Stimulated activated CD8-positive, alpha-beta memory T cell treated with anti-CD3 and anti-CD28 coated beads, Interleukin-12 subunit alpha, Interleukin-12 subunit beta, amount 100 ng/mL, for 4 hours (primary cell): ENCODE results near the gene NUDT22.

Source experiments
- DNase-seq: peaks from one replicate; pipeline ENCODE4 v3.0.0-alpha.2; 2020; ENCODE audit warnings: low read depth

NUDT22 gene, protein sequence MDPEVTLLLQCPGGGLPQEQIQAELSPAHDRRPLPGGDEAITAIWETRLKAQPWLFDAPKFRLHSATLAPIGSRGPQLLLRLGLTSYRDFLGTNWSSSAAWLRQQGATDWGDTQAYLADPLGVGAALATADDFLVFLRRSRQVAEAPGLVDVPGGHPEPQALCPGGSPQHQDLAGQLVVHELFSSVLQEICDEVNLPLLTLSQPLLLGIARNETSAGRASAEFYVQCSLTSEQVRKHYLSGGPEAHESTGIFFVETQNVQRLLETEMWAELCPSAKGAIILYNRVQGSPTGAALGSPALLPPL

DNA sequence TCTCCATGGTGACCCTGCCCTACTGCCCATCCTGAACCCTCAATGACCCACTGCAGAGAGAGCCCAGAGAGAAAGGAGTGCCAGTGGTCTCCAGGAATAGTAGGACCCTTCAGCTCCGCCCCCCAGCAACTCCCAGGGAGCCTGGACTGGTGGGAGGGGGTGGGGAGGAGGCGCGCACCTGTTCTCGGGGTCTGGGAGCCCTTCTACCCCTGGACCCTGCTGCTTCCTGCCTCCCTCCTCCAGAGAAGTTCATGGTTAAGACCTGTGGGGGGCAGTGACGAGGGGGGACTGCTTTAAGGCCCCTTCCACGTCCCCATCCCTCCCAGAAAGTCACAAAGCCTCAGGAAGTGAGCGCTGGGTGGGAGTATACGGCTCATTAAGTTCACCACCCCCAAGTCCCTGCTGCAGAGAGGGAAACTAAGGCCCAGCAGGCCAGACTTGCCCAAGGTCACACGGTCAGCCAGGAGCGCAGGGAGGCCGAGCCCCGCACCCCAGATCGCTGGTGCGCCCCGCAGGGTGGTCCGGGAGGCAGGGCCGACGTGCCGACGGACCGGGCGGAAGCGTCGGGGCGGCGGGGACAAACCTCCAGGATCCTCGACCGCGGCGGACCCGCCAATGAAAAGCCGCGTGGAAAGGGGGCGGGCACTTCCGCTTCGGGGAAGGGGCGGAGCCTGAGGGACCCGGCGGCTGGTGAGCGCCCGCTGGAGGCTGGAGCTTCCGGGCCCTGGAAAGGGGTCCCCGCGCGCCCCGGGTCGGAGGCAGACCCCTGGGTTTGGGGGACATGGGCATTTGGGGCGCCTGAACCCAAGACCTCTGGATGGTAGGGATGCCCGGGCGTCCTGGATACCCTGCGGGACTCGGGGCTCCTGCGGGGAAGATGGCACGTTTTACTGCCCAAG lies at the start of gene NUDT22, which contains the start of gene TRPT1:
Gene NUDT22 (plus strand): TSS at position 667 of the 899 bp plus-strand sequence. CDS start 379 bp downstream, outside the sequence.
Gene TRPT1 (minus strand): TSS at position 579 of the 899 bp plus-strand sequence. CDS start 326 bp downstream, at position 253.
- peak; percentile 90 for DNase-seq

DNA sequence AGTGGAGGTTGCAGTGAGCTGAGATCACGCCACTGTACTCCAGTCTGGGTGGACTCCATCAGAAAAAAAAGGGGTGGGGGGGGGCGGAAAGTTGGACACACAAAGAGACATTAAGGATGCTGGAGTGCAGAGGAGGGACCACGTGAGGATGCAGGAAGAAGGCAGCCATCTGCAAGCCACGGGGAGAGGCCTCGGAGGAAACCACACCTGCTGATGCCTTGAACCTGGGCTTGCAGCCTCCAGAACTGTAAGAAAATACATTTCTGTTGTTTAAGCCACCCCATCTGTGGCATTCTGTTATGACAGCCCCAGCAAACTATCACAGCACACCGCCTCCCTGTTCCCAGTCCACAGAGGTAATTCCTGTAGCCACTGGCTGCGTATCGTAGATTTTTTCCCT lies 49.3 kb upstream of the NUDT22 start:
- DNase-seq: no peak

DNA sequence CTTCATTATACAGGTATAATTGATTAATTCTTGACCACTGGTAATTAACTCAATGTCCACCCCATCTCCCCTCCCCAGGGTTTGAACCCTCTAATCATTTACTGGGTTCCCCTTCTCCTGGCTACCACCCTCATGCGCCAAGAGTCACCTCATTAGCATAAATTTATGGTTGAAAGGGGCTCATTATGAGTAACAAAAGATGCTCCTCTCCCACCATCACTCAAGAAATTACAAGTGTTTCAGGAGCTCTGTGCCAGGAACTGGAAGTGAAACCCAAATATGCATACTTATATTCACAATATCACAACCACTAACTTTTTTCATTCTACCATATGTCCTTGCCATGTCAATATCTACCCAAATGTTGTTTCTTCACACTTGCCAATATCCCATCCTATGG lies 47.9 kb upstream of the NUDT22 start:
- DNase-seq: no peak

- no peak for DNase-seq
Measured at GRCh38 chr11:64178951-64179639, 47.0 kb upstream of the NUDT22 start.

- DNase-seq: no peak
Measured at GRCh38 chr11:64180891-64181290, 45.2 kb upstream of the NUDT22 start.

GRCh38 chr11:64181506-64182411 lies 44.3 kb upstream of the NUDT22 start:
- DNase-seq: peak; percentile 10

DNA sequence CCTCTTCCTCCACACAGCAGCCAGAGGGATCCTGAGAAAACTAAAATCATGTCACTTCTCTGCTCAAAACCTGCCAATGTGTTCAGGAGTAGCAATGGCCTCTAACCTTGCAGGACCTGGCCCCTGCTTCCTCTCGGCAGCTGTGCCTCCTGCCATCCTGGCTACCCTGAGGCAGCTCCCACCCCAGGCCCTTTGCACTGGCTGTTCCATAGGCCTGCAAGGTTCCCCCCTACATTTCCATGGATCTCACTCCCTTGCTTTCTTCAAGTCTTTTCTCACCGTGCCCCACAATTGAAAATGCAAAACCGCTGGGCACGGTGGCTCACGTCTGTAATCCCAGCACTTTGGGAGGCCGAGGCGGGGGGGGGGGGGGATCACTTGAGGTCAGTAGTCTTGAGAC lies 42.2 kb upstream of the NUDT22 start:
- DNase-seq: no peak

- DNase-seq: no peak
Measured at GRCh38 chr11:64185175-64185692, 40.8 kb upstream of the NUDT22 start.

DNA sequence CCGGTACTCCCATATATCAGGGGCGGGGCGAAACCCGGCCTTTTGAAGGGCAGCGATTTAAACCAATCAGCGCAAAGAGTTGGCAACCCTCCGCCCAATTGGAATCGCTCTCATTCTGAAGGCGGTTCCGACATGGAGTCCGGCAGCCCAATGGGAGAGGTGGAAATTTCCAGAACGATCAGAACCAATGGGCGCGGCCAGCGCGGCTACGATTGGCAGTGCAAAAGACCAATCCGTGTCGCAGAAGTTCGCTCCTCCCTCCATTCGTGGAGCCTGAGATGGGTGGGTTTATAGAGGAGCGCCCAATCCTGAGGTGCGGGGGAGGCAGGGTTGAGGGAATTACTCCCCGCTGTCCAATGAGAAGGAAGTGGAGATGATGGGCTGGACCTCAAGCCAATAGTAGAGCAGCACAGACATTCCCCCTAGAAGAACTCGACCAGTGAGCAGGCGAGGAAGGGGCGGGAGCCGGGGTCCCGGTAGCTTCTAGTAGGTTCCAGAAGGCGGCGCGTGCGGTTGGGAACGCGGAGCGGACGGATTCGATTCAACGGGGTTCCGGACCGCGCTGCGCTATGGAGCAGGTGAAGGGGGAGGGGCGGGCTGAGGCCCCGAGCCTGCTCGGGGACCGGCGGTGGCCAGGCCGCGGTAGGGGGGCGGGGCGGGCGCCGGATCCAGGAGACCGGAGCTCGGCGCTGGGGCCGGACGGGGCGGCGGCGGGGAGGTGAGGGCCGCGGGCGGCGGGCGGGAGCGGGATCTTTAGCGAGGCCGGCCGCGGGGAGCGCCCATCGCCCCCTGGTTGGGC lies 40.2 kb upstream of the NUDT22 start, which contains the start of gene STIP1:
Gene STIP1 (plus strand): TSS at position 479 of the 799 bp plus-strand sequence. CDS start 91 bp downstream, at position 570.
- peak; percentile 94 for DNase-seq

DNA sequence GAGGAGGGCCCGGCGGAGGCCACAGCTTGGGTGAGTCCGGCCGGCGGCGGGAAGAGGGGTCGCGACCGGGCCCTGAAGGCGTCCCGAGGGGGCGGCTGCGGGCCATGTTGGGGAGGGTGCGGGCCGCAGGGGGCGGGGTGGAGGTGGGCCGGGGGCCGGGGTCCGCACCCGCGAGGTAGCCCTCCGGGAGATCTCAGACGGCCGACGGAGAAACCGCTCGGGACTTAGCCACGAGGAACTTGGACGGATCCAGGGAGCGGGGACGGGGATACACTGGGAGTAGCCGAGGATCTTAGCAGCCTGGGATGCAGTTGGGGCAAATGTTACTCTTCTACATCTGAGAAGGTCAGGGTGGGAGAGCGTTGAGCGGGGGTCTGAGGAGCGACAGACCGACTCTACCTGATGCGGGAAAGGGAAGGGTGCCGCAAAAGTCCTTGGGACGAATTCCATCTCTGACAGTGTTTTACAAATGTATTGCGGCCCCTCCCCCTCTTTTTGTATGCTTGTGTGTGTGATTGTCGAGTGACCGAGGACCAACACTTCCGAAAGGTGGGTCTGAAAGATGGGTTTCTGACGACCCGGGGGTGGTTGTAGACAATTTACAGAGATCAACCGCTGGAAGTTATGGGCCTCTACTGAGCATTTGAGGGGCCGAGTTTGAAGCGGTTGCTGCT lies 39.4 kb upstream of the NUDT22 start:
- peak; percentile 19 for DNase-seq

GRCh38 chr11:64192434-64192833 lies 33.6 kb upstream of the NUDT22 start:
- no peak for DNase-seq

DNA sequence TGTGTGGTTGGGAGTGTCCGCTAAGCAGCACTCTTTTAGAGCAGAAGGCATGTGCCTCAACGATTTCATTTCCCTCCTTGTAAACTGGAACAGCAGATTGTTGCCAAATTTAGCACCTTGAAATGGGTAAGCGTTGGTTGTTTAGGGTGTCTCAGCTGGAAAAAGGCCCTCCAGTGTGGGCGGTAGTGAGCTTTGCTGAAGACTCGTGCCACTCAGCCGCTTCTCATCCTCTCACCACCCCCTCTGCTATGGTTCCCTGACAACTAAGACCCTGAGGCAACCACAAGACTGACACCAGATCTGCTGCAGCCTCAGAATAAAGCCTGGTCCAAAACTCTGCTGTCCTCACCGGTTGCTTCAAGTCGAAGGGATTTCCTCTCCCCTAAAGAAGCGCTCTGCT lies 29.4 kb upstream of the NUDT22 start:
- DNase-seq: no peak

DNA sequence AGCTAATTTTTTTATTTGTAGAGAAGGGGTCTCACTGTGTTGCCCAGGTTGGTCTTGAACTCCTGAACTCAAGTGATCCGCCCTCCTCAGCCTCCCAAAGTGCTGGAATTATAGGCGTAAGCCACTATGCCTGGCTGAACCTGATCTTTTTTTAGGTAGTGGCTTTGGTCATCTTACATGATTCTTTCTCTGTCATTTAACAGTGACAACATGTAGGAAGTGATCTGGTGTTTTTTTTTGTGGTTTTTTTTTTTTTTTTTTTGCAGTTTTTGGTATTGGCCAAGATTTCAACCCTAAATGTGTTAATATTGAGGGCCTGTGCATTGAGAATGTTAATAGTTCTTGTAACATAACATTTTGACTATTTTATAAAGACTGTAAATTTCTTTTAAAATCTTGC lies 27.6 kb upstream of the NUDT22 start:
- DNase-seq: no peak

DNA sequence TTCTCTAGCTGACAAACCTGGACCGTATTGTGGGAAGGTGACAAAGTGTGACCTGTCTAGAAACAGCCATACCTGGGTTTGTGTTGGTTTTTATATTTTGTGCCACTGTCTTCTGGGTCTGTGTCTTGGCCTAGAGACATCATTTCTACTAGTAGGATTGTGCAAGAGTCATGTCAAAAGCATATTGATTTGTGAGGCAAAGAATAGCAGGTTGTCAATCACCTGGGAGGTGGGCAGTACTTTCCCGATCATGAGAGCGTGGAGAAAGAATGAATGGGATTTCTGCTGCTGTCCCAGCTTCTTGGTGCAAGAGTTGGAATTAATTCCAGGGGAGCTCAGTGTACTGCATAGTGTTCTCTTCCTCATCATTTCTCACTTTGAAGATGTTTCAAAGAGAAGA lies 24.5 kb upstream of the NUDT22 start:
- no peak for DNase-seq

DNA sequence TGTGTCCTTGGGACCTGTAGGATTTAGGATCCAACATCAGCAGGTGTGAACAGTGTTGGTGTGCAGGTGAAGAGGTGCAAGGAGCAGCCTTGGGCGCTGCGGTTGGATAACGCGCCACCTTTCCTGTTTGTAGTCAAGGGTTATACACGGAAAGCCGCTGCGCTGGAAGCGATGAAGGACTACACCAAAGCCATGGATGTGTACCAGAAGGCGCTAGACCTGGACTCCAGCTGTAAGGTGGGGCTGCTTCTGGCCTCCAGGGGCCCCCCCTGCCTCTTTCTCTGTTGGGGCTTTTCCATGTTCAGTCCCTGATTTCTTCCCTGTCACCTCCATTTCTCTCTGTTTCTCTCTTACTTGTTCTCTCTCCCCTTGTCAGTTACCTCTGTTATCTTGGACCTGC lies 23.1 kb upstream of the NUDT22 start:
- DNase-seq: no peak

- no peak for DNase-seq
Measured at GRCh38 chr11:64203421-64204079, 22.5 kb upstream of the NUDT22 start.

DNA sequence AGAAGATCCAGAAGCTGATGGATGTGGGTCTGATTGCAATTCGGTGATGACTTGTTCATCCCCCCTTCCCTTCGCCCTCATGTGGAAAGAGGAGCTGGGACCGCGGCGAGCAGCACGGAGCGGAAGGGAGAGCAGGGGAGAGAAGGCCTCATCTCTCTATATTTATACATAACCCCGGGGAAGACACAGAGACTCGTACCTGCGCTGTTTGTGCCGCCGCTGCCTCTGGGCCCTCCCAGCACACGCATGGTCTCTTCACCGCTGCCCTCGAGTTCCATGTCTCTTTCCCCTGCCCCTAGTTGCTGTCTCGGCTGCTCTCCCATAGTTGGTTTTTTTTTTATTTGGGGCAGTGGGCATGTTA lies 22.0 kb upstream of the NUDT22 start:
- DNase-seq: no peak

- peak; percentile 60 for DNase-seq
Measured at GRCh38 chr11:64204464-64204989, 21.5 kb upstream of the NUDT22 start.
